Activated T-cell treated with anti-CD3 and anti-CD28 coated beads, Interleukin-2, amount 50 U/mL, for 48 hours (primary cell): ENCODE measurements around the gene RAB36.

ENCODE experiments used
- DNase-seq, 2 experiments: peaks; one replicate each; pipeline ENCODE4 v3.0.0-alpha.2; 2020

Gene RAB36

DNA sequence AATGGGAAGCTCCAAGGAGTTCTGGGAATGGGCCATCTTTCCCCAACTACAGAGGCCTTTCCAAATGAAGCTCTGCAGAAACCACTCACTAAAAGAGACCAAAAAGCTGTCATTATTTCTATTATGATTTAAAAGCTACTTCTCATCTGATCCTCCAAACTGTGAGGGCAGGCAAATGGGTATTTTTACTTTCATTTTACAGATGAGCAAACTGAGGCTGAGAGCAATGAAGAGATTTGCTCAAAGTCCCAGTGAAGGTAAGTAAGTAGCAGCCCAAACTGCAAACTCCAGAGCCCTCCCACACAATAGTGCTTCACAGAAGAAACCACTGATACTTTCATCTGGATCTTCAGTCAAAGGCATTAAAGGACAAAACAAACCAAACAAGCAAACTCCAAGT lies 4.9 kb upstream of the RAB36 start:
- DNase-seq, result no peak

DNA sequence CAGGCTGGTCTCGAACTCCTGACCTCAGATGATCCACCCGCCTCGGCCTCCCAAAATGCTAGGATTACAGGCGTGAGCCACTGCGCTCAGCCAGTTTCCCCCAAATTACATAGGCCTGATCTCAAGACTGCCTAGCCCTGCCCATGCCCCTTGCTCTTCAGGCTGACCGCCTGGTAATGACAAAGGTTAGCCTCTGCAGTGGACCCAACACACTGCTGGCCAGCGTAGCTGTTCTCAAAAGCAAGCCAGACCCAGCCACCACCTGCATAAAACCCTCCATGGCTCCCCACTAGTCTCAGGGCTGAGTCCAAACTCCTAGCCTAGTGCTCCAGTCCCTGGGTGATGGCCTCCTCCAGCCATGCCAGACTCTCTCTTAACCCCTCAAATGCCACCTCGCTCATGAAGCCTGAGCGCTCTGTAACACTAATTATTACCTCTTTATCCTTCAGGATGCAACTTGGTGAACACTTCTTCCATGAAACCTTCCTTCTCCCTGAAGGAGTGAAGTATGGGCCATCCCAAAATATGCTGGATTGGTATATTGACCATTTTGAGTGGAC lies 2.7 kb upstream of the RAB36 start:
- no peak for DNase-seq

DNA sequence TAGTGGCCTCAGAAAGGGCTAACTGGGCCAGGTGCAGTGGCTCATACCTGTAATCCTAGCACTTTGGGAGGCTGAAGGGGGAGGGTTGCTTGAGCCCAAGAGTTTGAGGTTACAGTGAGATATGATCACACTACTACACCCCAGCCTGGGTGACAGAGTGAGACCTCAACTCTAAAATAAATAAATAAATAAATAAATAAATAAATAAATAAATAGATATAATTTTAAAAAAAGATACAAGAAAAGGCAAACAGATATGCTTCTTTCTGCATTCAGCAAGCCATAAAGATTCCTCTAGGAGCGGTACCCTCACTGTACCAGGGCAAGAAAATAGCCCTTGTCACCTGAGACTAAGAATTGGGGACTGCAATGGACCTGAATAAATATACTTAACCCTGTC lies 2.2 kb upstream of the RAB36 start:
- DNase-seq, result no peak

DNA sequence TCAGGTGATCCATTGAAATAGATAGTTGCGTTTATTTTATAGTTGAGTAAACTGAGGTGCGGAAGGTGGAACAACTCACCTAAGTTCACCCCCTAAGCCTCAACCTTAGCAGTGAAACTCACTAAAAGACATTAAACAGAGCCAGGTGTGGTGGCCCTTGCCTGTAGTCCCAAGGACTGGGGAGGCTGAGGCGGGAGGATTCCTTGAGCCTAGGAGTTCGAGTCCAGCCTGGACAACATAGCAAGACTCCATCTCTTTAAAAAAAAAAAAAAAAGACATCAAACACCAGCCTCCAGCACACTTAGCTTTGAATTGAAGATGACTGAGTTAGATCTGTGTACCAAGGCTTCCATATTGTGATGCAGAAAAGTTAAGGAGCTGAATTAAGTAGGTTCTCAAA lies 845 bp upstream of the RAB36 start:
- DNase-seq, result no peak

DNA sequence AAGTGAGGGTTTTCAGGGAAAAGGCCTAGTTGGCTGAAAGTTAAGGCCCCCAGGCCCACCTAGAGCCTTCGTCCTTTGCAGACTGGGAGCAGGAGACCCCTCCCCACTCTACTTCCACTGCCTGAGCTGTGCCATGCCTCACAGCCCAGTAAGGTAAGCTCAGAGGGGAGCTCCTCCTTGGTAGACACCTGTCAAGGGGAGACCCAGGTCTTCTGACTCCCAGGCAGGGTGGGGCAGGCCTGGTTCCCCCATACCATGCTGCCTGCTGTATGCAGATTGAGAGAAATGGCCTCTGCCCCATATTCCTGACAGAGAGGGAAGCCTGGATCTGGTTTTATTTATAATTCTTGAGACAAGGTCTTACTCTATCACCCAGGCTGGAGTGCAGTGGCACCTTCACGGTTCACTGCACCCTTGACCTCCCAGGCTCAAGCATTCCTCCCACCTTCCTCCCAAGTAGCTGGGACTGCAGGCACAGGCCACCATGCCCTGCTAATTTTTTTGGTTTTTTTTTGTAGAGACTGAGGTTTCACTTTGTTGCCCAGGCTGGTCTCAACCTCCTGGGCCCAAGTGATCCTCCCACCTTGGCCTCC lies 697 bp downstream of the RAB36 start:
- DNase-seq, result no peak

DNA sequence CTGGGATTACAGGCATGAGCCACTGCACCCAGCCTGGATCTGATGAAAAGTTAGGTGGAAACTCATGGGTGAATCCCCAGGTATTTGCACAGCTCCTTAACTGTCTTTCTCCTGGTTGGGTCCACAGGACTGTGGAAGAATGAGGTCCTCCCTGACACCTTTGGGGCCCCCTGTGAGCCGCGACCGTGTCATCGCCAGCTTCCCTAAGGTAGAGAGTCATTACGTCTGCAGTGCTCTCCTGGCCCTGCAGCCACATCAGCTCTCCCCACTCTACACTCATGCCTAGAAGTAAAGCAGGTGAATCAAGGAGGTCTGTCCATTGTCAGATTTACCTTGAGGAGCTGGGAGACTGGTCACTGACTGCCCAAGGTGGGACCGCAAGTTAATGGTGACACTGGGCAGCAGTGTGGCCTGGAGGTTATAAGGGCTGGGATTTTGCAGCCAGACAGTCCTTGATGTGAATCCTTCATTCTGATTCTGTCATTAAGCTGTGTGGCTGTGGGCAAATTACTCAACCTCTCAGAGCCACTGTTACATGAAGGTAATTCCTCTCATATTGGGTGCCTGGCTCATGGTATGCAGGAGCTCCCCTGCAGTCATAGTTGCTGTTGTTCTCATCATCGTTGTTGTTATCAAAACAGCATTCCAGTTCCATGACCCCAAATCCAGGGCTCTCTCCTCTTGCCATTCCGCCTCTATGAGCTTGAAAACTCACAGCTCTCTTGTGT lies 1.4 kb downstream of the RAB36 start:
- DNase-seq, result no peak

DNA sequence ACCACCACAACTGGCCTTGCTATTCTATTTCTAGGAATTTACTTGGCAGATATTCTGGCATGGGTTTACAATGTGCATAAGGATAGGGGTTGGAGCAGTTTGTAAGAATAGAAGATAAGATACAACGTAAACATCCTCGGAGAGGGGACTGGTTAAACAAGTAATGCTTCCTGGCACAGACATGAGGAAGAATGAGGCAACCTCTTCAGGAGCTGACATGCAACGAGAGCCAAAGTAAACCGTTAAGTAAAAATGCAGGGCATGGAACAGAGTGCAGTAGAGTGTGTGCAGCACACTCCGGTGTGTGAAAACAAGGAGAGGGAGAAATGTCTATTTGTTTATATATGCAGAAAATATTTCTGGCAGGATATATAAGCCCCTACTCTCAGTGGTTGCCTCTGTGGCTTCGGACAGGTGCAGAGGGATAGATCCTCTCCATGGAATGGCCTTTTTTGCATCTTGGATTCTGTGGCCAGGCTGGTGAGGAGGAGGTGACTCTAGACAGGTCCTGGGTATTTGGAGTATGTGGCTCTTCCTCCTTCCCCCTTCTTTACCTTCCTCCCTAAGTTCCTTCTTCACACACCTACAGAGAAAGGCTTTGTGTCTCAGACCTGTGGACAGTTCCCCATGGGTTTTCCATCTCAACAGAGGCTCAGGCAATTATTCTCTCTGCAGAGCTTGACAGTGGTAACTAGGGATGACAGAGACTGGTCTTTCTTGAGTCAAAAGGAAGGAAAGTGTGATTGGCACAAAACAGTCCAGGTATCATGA lies 2.5 kb downstream of the RAB36 start:
- DNase-seq, result no peak

DNA sequence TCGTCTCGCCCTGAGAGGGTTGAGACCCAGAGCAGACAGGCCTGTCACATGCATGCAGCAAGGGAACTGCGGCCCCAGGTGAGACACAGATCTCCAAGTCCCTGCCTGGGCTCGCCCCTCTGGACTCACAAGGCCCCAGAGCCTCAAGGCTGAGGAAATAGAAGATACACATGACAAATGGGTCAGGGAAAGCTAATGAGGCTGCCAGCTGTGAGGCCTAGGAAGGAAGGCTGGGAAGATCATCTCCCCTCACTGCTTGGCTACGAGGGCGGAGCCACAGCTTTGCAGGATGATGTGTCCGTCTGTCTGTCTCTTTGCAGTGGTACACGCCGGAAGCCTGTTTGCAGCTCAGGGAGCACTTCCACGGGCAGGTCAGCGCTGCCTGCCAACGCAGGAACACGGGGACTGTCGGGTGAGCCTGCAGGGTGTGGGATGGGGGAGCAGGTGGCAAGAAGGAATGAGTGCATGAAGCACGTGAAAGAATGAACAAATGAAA lies 4.5 kb downstream of the RAB36 start:
- DNase-seq, result no peak

DNA sequence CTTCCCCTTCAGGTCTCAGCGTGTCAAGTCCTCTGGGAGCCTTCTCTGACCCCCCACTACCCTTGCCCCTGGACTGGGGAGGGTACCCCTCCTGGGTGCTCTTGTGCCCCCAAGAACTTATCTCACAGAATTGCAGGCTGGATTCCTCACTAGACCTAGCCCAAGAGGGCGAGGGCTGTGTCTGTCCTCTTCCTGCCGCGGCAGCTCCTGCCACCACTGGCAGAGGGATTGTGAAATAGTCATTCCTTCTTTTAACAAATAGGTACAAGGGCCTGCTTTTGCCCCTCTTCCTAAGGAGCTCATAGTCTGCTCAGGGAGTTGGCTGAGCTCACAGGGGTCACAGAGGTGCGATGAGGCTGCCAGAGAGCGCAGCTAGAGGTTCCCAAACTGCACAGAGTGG lies 5.5 kb downstream of the RAB36 start:
- no peak for DNase-seq

DNA sequence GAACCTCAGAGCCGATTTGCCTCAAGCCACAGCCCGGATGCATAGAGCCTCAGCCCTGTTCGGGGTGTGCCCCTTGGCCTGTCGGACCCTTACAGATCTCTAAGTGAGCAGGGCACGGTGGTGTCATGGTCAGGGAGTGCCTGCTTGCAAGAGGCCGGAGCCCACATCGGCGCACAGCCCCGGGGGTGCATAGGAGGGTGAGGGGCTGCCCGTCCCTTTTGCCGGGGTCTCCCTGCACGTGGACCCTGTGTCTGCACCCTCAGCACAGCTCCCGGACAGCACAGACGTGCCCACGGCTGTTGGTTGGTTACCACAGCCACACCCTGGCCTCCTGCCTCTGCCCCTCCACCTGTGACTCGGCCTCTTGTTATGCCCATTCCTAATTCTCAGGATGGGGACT lies 6.5 kb downstream of the RAB36 start:
- DNase-seq, result no peak

DNA sequence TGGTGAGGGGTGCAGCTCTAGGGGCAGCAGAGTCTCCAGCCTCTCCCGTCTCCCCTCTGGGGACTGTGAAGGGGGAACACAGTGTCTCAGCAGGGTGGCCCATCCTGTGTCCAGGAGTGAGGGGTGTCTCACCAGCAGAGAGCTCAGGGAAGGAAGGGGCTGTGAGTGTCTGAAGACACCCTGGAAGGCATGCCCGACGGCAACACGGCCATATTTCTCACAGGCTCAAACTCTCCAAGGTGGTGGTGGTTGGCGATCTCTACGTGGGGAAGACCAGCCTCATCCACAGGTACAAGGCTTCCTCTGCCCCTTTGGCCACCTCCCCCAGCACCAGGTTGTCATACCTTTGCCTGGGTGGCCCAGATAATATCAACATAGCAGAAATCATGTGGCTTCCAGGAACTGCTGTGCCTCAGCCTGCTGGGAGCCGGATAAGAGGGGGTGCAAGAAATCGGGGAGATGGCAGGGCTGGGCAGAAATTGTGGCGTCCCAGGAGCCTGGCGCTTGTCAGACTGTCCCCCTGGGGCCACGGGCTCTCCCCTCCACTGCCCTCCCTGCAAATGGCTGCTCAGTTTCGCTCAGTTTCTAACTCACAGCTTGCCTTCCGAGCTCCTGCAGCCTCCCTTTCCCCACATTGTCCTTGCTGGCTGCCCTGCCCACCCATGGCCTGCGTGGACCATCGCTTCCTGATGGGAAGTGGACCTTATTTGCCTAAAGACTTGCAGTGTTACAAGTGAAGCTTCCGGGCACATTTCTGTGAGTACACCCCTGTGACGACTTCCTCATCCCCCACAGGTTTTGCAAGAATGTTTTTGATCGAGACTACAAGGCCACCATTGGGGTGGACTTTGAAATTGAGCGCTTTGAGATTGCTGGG lies 7.2 kb downstream of the RAB36 start:
- no peak for DNase-seq

DNA sequence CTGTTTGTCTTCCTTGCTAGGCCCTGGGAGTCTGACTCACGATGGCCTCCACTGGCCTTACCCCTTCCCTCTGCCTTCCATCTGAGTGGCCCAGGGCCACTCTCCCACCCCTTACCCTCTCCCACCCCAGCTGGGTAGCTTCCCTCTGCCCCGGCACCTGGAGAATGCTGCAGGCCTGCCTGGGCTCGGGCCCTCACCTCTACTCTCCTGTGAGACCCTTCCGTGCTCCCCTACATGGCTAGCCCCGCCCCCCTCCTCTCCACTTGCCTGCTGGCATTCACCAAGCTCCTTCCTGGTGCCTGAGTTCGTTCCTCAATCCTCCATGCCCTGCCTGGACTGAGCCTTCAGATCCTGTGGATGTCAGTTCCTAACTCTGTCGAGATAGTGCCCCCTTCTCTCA lies 8.7 kb downstream of the RAB36 start:
- no peak for DNase-seq

DNA sequence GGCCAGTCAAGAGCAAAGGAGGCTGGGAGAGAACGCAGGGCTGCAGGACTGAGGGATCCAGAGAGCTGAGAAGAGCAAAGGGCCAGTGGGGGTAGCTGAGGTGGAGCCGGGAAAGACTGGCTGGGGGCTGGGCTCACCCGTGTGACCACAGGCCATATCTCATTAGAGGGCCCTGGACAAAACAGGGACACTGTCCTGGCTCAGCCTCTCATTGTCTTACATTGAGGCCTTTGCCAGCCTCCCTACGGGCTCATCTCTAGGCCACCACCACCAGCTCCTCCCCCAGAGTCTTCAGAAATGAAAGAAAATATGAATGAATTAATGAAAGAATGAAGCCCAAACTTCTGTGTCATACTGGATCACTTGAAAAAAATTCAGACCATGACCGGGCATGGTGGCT lies 9.2 kb downstream of the RAB36 start:
- no peak for DNase-seq

DNA sequence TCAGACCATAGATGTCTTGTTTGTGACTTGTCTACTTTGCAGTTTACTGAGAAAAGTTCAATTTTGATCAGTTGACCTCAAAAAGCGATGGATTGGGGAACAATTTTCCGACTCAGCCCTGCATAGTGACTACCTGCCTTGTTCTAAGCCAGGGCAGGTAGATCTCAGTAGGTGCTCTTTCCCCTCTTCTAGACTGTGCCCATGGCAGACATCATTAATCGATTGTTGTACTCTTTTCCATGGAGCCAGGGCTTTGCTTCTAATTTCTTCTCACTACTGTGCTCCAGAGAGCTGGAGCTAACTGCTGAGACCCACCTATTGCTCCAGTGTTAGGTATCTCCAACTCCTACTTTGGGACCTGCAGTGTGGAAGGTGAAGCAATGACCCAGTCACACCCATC lies 9.9 kb downstream of the RAB36 start:
- no peak for DNase-seq

DNA sequence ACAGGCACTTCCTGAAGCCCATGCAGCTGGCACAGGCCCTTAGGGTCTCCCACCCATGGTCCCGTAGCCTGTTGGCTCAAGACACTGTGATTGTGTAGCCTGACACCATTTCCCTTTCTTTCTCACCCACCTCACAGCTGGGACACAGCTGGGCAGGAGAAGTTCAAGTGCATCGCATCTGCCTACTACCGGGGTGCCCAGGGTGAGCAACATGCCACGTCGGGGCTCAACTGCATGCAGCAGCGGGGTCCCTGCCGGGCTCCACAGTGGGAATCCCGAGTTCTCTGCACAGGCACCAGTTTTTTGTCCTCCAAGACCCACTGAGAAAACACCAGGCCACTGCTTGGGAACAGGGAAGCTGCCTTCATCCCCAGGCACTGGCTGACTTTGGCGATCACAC lies 10.6 kb downstream of the RAB36 start:
- DNase-seq, result no peak

DNA sequence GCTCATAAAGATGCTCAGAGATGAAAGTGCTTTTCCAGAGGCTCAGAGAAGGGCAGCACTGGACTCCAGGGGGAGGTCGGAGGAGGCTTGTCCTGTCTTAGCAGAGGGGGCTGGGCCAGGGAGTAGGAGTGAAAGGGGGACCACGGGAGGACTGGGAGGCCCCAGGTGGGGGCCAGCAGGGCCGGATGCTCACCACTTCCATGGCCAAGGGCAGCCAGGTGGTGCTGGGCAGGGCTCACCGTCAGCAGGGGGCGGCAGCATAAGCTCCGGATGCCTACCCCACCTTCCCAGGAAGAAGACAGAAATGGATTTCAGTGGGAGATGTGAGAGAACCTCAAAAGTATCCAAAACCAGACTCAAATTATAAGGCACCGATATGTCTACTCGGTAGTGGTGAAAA lies 11.0 kb downstream of the RAB36 start:
- no peak for DNase-seq

DNA sequence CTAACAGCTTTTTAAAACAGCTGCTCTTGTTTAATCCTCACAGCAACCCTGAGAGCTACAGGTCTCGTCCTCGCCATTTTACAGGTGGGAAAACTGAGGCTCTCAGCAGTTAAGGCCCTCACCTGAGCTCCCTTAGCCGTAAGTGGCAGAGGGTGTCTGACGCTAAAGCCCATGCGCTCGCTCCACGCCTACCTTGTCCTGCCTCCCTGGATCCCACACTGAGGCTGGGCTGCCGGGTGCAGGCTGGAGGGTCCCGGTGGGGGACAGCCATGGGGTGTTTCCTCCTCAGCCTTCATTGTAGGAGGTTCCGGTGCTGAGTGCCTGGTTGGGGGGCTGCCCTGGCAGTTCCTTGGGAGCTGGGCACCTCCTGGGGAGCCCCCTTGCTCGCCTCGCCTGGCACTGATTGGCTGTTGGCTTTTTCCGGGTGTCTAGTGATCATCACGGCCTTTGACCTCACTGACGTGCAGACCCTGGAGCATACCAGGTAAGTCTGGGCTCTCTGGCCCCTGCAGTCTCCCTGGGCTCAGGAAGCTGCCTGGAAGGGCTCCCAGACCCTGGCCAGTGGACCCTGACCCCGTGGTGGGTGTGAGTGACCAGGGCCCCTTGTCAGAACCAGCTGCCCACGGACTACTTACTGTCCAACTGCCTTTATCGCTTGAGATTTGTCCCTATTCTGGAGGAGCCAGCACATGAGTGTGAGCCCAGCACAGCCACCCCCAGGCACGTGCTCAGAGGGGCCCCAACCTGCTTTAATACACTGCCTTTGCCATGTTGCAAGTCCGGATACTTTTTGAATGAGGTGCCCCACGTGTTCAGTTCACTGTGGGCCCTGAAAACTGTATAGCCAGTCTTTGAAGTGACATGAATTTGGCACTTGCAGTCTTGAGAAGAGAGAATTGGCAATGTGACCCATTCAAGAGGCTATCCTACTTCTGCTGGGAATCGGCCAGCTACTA lies 12.6 kb downstream of the RAB36 start:
- no peak for DNase-seq

DNA sequence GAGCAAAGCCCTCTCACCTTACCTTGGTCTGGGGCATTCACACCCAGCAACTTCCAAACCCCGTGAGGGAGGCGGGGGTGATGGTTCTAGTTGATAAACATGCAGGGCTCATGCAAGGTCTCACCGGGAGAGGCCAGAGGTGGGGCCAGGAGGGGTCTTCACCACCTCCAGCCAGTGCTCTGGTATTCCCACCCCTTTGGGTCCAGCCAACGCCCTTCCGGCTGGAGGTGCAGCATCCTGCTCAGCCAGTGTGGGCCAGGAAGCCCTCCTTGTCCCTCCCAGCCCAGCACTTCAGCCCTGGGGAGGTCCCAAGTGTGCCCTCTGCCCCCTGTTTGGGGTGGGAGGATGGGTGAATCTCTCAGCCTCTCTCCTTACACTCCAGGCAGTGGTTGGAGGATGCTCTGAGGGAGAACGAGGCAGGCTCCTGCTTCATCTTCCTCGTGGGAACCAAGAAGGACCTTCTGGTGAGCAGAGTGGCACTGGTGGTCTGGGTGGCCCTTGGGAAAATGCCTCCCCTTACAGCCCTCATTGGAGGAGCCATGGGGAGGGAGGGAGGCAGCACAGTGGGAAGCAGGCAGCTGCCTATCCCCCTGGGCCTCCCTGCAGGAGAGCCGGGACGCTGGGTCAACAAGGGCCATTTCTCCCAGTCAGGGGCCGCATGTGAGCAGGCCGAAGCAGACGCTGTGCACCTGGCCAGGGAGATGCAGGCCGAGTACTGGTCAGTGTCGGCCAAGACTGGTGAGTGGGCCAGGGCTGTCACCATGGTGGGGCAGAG lies 13.4 kb downstream of the RAB36 start:
- no peak for DNase-seq

DNA sequence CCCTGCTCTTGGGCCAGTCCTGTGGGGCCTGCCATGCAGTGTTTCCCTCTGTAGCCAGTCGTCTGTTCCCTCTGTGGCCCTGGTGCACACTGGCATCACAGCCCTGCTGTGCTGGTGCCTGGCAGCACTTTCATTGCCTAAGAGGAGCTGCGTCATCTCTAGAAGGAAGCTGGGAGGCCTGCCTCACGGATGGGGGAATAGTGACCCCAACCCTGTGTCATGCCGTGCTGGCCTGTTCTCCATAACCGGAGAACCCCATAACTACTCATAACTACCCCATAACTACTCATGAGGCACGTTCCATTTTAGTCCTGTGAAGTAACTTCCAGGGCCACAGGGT lies 14.0 kb downstream of the RAB36 start:
- no peak for DNase-seq

DNA sequence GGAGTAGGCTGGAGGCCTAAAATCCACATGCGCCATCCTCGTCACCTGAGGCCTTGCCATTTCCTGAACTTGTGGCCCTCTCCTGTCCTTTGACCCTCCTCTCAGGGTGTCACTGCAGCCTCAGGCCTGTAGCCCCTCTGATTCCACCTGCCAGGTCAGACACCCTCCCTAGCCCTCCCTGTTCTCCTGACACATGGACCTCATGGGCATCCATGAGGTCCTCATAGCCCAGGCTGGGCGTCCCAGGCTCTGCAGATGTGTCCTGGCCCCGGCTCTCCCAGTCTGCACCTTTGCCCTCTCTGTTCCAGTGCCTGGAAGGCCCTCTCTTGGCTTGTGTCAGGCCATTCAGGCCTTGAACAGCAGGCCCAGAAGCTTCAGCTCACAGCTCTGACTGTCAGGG lies 15.8 kb downstream of the RAB36 start:
- no peak for DNase-seq

DNA sequence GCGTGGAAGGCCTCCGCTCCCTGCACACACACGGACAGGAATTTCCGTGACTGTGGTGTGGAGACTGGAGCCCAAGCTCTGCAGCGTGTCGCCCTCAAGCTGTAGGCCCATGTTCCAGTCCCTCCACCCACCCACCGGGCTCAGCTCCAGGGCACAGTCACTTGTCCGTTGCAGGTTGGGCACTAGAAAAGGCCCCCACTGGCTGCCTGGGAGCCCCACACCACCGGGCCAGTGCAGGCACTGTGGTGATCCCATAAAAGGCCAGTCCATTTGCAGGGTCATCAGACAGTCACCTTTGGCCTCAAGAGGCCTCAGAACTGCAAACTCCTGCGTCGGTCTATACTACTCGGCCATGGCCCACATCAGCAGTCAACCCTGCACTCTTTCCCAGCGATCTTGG lies 16.3 kb downstream of the RAB36 start:
- no peak for DNase-seq
